Measurements from ENCODE around the gene TAS2R60.
"Not testable (repeated sequence)": the region's sequence is repeated elsewhere in the genome, so short reads cannot be mapped to it uniquely, and the experiment has no call there.

The TAS2R60 gene

GRCh38 chr7:143443153-143443552 lies at the start of gene TAS2R60:
TAS2R60 (plus strand) TSS chr7:143443453; CDS start chr7:143443453, 0 bp downstream.
- DNase-seq (no peak), ATAC-seq (no peak)
- Mint-ChIP-seq H3K27me3 (no peaks in the 10 kb centered on the region), H3K27ac (no peak within 1 kb of the TSS), H3K9me3 (no peaks in the 10 kb centered on the region), H3K4me1 (peaks cover 12% of the 10 kb centered on the region), H3K4me3 (no peak within 1 kb of the TSS)

GRCh38 chr7:143394068-143394467 lies 49.2 kb upstream of the TAS2R60 start:
- peaks cover 20% of the 10 kb centered on the region for H3K4me1 Mint-ChIP-seq

GRCh38 chr7:143394777-143395176 lies 48.5 kb upstream of the TAS2R60 start:
- Mint-ChIP-seq H3K9me3 (no peaks in the 10 kb centered on the region), H3K27me3 (no peaks in the 10 kb centered on the region)

More at GRCh38 chr7:143394068-143394467, 49.2 kb upstream of the TAS2R60 start:
- H3K9me3 Mint-ChIP-seq = no peaks in the 10 kb centered on the region
- H3K27ac Mint-ChIP-seq = no peak overlapping the region
- DNase-seq (no peak), ATAC-seq (no peak)
- H3K4me3 Mint-ChIP-seq = no peak overlapping the region
- H3K27me3 Mint-ChIP-seq = no peaks in the 10 kb centered on the region

GRCh38 chr7:143395187-143396149 lies 47.8 kb upstream of the TAS2R60 start:
- no peak overlapping the region for H3K4me3 Mint-ChIP-seq
- peak overlapping the region; percentile 38 to 78 for H3K27ac Mint-ChIP-seq
- peak; percentile 31 for ATAC-seq
- DNase-seq = no peak
- peaks cover 7% of the 10 kb centered on the region for H3K4me1 Mint-ChIP-seq
- no peaks in the 10 kb centered on the region for H3K9me3 Mint-ChIP-seq
- no peaks in the 10 kb centered on the region for H3K27me3 Mint-ChIP-seq

More at GRCh38 chr7:143394777-143395176, 48.5 kb upstream of the TAS2R60 start:
- Mint-ChIP-seq H3K4me3 (no peak overlapping the region), H3K27ac (peak overlapping the region; percentile 38 to 78), H3K4me1 (peaks cover 13% of the 10 kb centered on the region)
- ATAC-seq (no peak), DNase-seq (no peak)

- ATAC-seq (no peak), DNase-seq (no peak)
- Mint-ChIP-seq H3K4me1 (peaks cover 7% of the 10 kb centered on the region), H3K27ac (no peak overlapping the region), H3K9me3 (no peaks in the 10 kb centered on the region), H3K4me3 (no peak overlapping the region), H3K27me3 (no peaks in the 10 kb centered on the region)
Measured at GRCh38 chr7:143396182-143396581, 47.1 kb upstream of the TAS2R60 start.

GRCh38 chr7:143396625-143397556 lies 46.4 kb upstream of the TAS2R60 start:
- H3K9me3 Mint-ChIP-seq = no peaks in the 10 kb centered on the region
- H3K27ac Mint-ChIP-seq = no peak overlapping the region
- DNase-seq (no peak), ATAC-seq (no peak)
- H3K27me3 Mint-ChIP-seq = no peaks in the 10 kb centered on the region
- H3K4me1 Mint-ChIP-seq = peaks cover 7% of the 10 kb centered on the region
- no peak overlapping the region for H3K4me3 Mint-ChIP-seq

GRCh38 chr7:143397710-143398530 lies 45.3 kb upstream of the TAS2R60 start:
- Mint-ChIP-seq H3K4me1 (peaks cover 11% of the 10 kb centered on the region), H3K4me3 (no peak overlapping the region), H3K27ac (no peak overlapping the region), H3K27me3 (no peaks in the 10 kb centered on the region), H3K9me3 (no peaks in the 10 kb centered on the region)
- DNase-seq (no peak), ATAC-seq (no peak)

GRCh38 chr7:143398616-143399015 lies 44.6 kb upstream of the TAS2R60 start:
- DNase-seq (no peak), ATAC-seq (no peak)
- Mint-ChIP-seq H3K9me3 (no peaks in the 10 kb centered on the region), H3K4me3 (no peak overlapping the region), H3K4me1 (peaks cover 17% of the 10 kb centered on the region), H3K27ac (no peak overlapping the region), H3K27me3 (no peaks in the 10 kb centered on the region)

GRCh38 chr7:143399151-143399550 lies 44.1 kb upstream of the TAS2R60 start:
- DNase-seq (no peak), ATAC-seq (peak; percentile 36)
- Mint-ChIP-seq H3K4me1 (peaks cover 22% of the 10 kb centered on the region), H3K27me3 (no peaks in the 10 kb centered on the region), H3K4me3 (no peak overlapping the region), H3K9me3 (no peaks in the 10 kb centered on the region), H3K27ac (no peak overlapping the region)

GRCh38 chr7:143399642-143400041 lies 43.6 kb upstream of the TAS2R60 start:
- Mint-ChIP-seq H3K27me3 (no peaks in the 10 kb centered on the region), H3K4me1 (peaks cover 24% of the 10 kb centered on the region), H3K9me3 (no peaks in the 10 kb centered on the region), H3K4me3 (no peak overlapping the region), H3K27ac (no peak overlapping the region)
- ATAC-seq (no peak), DNase-seq (no peak)

- Mint-ChIP-seq H3K27me3 (no peaks in the 10 kb centered on the region), H3K9me3 (no peaks in the 10 kb centered on the region), H3K4me1 (peaks cover 33% of the 10 kb centered on the region), H3K4me3 (no peak overlapping the region), H3K27ac (peak overlapping the region in 1 of 2 donors; percentile 22)
- DNase-seq = no peak
- no peak for ATAC-seq
Measured at GRCh38 chr7:143401265-143401664, 42.0 kb upstream of the TAS2R60 start.

DNA sequence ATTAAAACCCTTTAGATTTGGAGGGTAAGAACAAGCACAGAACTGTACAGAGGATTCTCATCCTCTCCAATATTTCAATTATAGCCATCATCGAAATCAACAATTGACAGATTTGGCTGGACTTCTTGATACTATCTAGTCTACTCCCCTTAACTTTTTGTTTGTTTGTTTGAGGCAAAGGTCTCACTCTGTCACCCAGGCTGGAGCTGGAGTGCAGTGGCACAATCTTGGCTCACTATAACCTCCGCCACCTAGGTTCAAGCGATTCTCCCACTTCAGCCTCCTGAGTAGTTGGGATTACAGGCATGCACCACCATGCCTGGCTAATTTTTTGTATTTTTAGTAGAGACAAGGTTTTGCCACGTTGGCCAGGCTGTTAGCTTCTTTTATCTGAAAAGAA lies 41.0 kb upstream of the TAS2R60 start:
- H3K27me3 Mint-ChIP-seq, H3K4me3 Mint-ChIP-seq, H3K9me3 Mint-ChIP-seq, DNase-seq, ATAC-seq: not testable (repeated sequence)
- Mint-ChIP-seq H3K27ac (peak overlapping the region in 1 of 2 donors; percentile 31), H3K4me1 (peaks cover 43% of the 10 kb centered on the region)

- no peaks in the 10 kb centered on the region for H3K27me3 Mint-ChIP-seq
- DNase-seq (no peak), ATAC-seq (no peak)
- no peak overlapping the region for H3K27ac Mint-ChIP-seq
- no peak overlapping the region for H3K4me3 Mint-ChIP-seq
- no peaks in the 10 kb centered on the region for H3K9me3 Mint-ChIP-seq
- peaks cover 71% of the 10 kb centered on the region for H3K4me1 Mint-ChIP-seq
Measured at GRCh38 chr7:143405173-143406001, 37.9 kb upstream of the TAS2R60 start.

- DNase-seq (no peak), ATAC-seq (no peak)
- Mint-ChIP-seq H3K9me3 (no peaks in the 10 kb centered on the region), H3K27ac (no peak overlapping the region), H3K27me3 (no peaks in the 10 kb centered on the region), H3K4me3 (no peak overlapping the region), H3K4me1 (peaks cover 76% of the 10 kb centered on the region)
Measured at GRCh38 chr7:143406002-143406357, 37.3 kb upstream of the TAS2R60 start.
